Measurements from ENCODE around the gene CD93.

Gene CD93

DNA sequence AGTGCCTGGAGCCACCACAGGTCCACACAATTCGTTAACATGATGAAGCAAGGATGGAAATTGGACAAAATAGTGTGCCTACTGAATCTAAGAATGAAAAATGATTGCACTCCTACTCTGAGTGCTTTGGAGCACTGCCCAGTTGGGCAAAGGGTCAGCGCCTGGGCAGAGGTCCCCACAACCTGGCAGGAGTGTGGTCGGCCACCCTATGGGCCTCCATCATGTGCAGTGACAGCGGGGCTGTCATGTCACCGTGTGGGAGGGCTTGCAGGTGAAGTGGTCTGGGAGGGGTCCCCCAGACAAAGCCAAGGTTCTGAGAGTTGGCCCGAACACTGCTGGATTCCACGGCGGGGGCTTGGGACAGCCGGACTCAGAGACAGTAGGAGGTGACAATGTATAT is 36.2 kb upstream of the CD93 start:
- no peak for DNase-seq (ENCODE audit: extremely low spot score)
- CTCF ChIA-PET: no interaction called here
- POLR2A ChIA-PET: no interaction called here
- no peak for TF ChIP-seq L3MBTL2 (conservative IDR thresholded peaks at IDR 0.05)

DNA sequence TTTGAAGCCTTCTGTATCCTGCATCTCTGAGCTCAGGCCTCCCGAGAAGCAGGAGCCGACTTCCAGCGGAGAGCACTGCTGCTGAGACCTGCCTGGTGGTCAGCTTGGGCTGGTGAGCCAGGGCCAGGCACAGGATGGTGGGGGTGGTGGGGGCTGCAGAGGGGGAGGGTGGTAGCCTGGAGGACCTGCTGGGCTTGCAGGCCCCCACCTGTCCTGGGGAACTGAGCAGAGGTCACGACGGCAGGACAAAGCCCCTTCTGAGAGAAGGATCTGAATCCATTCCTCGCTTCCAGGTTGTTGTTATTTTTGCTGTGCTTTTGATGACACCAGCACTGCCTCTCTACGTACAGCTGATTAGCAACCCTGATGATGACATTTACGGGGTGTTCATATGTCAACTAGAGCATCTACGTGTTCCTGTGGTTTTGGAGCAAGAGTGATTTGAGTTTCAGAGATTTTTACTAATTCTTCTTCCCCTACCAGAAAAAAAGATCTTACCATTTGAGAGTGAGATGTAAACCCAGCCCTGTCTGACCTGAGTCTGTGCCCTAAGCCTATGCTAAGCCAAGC is 35.7 kb upstream of the CD93 start:
- TF ChIP-seq SUZ12 (IDR thresholded peaks at IDR 0.05): no peak
- TF ChIP-seq ARNT (IDR thresholded peaks at IDR 0.05): no peak
- DNase-seq (ENCODE audit: extremely low spot score): no peak
- CTCF ChIA-PET: no interaction called here
- POLR2A ChIA-PET: no interaction called here

DNA sequence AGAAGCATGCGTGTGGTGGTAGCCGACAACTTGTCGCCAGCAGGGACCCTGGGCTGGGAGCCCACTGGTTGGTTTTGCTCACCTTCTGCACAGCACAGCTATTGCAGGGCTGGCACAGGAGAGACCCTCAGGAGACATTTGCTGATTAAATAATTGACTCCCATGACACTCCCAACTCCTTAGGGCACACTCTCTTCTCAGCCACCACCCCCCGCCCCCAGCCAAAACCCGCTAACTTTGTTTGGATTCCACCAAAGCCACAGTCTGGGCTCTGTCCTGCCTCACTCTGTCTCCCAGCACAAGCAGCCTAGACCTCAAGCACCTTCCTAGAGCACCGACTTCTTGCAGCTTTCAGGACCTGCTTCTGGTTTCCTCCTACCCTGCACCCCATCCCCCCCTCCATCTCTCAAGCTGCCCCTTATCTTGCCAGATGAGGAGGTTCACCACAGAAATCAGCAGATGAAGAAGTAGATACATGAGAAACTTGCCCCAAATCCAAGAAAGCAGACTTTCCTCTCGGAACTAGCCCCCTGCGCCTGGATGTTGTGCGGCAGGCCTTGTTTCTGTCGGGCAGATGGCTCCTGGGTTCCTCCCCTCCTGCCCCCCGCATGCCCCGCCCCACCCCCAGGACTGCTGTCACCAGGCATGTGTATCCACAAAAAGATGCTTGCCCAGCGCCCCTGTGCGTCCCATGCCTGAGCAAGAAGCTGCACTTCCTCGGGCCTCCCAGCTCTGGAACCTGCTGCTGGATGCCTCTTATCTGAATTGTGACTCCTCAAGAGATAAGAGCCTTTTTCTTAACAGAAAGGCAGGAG is 35.0 kb upstream of the CD93 start:
- no peak for DNase-seq (ENCODE audit: extremely low spot score)
- no peak for TF ChIP-seq L3MBTL2 (conservative IDR thresholded peaks at IDR 0.05)
- no peak for TF ChIP-seq BHLHE40 (IDR thresholded peaks at IDR 0.05; ENCODE audit: borderline replicate concordance)
- no peak for TF ChIP-seq ELF4 (IDR thresholded peaks at IDR 0.05)
- TF ChIP-seq LEF1 (IDR thresholded peaks at IDR 0.05; ENCODE audit: borderline replicate concordance): no peak
- no peak for TF ChIP-seq FOXM1 (IDR thresholded peaks at IDR 0.05; ENCODE audit: borderline replicate concordance)
- no peak for TF ChIP-seq HDGF (IDR thresholded peaks at IDR 0.05; ENCODE audit: borderline replicate concordance)
- no peak for TF ChIP-seq FOXA1 (IDR thresholded peaks at IDR 0.05)
- TF ChIP-seq TARDBP (IDR thresholded peaks at IDR 0.05): no peak
- TF ChIP-seq CTBP1 (IDR thresholded peaks at IDR 0.05; ENCODE audit: borderline replicate concordance): no peak
- POLR2A ChIA-PET: no interaction called here
- CTCF ChIA-PET: no interaction called here

GRCh38 chr20:23120261-23120660 is 34.1 kb upstream of the CD93 start:
- DNase-seq (ENCODE audit: extremely low spot score): no peak
- POLR2A ChIA-PET: no interaction called here
- CTCF ChIA-PET: no interaction called here
- TF ChIP-seq NFRKB (IDR thresholded peaks at IDR 0.05) (no peak), ARNT (IDR thresholded peaks at IDR 0.05) (no peak), ELF4 (IDR thresholded peaks at IDR 0.05) (no peak), FOXM1 (IDR thresholded peaks at IDR 0.05; ENCODE audit: borderline replicate concordance) (no peak)
- TF ChIP-seq, protein P1, sequence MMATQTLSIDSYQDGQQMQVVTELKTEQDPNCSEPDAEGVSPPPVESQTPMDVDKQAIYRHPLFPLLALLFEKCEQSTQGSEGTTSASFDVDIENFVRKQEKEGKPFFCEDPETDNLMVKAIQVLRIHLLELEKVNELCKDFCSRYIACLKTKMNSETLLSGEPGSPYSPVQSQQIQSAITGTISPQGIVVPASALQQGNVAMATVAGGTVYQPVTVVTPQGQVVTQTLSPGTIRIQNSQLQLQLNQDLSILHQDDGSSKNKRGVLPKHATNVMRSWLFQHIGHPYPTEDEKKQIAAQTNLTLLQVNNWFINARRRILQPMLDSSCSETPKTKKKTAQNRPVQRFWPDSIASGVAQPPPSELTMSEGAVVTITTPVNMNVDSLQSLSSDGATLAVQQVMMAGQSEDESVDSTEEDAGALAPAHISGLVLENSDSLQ (IDR thresholded peaks at IDR 0.05): no peak

- TF ChIP-seq HDGF (IDR thresholded peaks at IDR 0.05; ENCODE audit: borderline replicate concordance) (no peak), ELF4 (IDR thresholded peaks at IDR 0.05) (no peak), L3MBTL2 (conservative IDR thresholded peaks at IDR 0.05) (no peak), FOXK2 (IDR thresholded peaks at IDR 0.05) (no peak), ARNT (IDR thresholded peaks at IDR 0.05) (no peak), TARDBP (IDR thresholded peaks at IDR 0.05) (no peak), NFRKB (IDR thresholded peaks at IDR 0.05) (no peak), LEF1 (IDR thresholded peaks at IDR 0.05; ENCODE audit: borderline replicate concordance) (no peak), FOXM1 (IDR thresholded peaks at IDR 0.05; ENCODE audit: borderline replicate concordance) (no peak), SP1 (IDR thresholded peaks at IDR 0.05) (no peak), CTBP1 (IDR thresholded peaks at IDR 0.05; ENCODE audit: borderline replicate concordance) (no peak), FOXA1 (IDR thresholded peaks at IDR 0.05) (no peak), SUZ12 (IDR thresholded peaks at IDR 0.05) (no peak), BHLHE40 (IDR thresholded peaks at IDR 0.05; ENCODE audit: borderline replicate concordance) (no peak), ZNF384 (IDR thresholded peaks at IDR 0.05) (no peak)
- TF ChIP-seq, protein P1 (IDR thresholded peaks at IDR 0.05): no peak
- CTCF ChIA-PET: interaction anchor here (0.6 kb wide), 1 partner anchor 83 kb away, joined by 3 read pairs; no protein-coding TSS in a partner anchor
- DNase-seq (ENCODE audit: extremely low spot score): no peak
- POLR2A ChIA-PET: no interaction called here
Observed at GRCh38 chr20:23119456-23120216, 33.5 kb upstream of the CD93 start.

- POLR2A ChIA-PET: no interaction called here
- DNase-seq (ENCODE audit: extremely low spot score): no peak
- CTCF ChIA-PET: interaction anchor here (0.6 kb wide), 1 partner anchor 84 kb away, joined by 3 read pairs; no protein-coding TSS in a partner anchor
- TF ChIP-seq FOXK2 (IDR thresholded peaks at IDR 0.05) (no peak), ELF4 (IDR thresholded peaks at IDR 0.05) (no peak)
Observed at GRCh38 chr20:23118766-23119165, 32.6 kb upstream of the CD93 start.

DNA sequence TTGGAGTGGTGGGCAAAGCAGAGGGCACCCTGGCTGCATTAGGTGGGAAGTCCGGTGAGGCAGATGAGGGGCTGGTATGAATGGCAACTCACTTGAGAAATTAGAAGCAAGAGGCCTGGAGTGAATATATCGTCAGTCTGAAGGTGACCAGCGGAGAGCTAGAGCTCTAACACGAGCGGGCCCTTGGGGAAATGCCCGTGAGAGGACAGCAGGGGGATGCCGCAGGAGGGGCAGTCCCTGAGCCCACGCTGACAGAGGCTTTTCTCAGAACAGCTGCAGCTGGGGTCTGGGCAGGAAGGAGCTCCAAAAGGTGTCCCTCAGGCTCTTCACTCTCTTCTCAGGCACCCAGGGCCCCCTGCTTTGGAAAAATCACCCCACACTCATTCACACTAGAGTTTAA is 32.0 kb upstream of the CD93 start:
- ChIA-PET CTCF (no interaction called here), POLR2A (no interaction called here)
- TF ChIP-seq FOXA1 (IDR thresholded peaks at IDR 0.05): no peak
- TF ChIP-seq SUZ12 (IDR thresholded peaks at IDR 0.05): no peak
- no peak for TF ChIP-seq ARNT (IDR thresholded peaks at IDR 0.05)
- TF ChIP-seq HDGF (IDR thresholded peaks at IDR 0.05; ENCODE audit: borderline replicate concordance): no peak
- no peak for TF ChIP-seq BHLHE40 (IDR thresholded peaks at IDR 0.05; ENCODE audit: borderline replicate concordance)
- no peak for TF ChIP-seq CTBP1 (IDR thresholded peaks at IDR 0.05; ENCODE audit: borderline replicate concordance)
- TF ChIP-seq L3MBTL2 (conservative IDR thresholded peaks at IDR 0.05): no peak
- DNase-seq (ENCODE audit: extremely low spot score): no peak

Data from HEK293T (cell line).